HepG2 (cell line): Measurements from ENCODE around the gene CCL2. TPM values are rescaled to one million over a fixed set of nuclear protein-coding genes. Genes with fewer than 3 reads are reported as not detected.

Experiments used
- ATAC-seq: fragments of 200-7000 bp; cut with Tn5 transposase; 3 replicates; pipeline ENCODE4 v1.9.1; 2020; ENCODE audit warnings: mild to moderate bottlenecking, moderate library complexity
- BruUV-seq: library from RNA; stranded (reverse); fragments of 400-500 nt; replicated peaks from 2 replicates; lab custom pipeline; 2021; lab: Mats Ljungman, UMichigan
- CTCF ChIA-PET: fragments of 300-600 bp; formaldehyde crosslinking; extraction: SDS; loops from one replicate; lab custom pipeline; 2021; ENCODE audit warnings: low total read pairs, inconsistent platforms, low intra/inter-chr PET ratio; lab: Yijun Ruan, JAX
- POLR2A ChIA-PET: fragments of 350-600 bp; sonication (Branson Sonifier 250); formaldehyde crosslinking; loops from one replicate; lab custom pipeline; 2020; ENCODE audit warnings: antibody characterized with exemption, inconsistent platforms; lab: Yijun Ruan, JAX
- DNase-seq: peaks from one replicate; pipeline ENCODE4 v3.0.0-alpha.2; 2015; ENCODE audit warnings: low spot score
- FAIRE-seq: peaks from 3 replicates; lab custom pipeline; 2011; peaks lifted over from hg19 to GRCh38; lab: Jason Lieb, UNC
- H2AFZ ChIP-seq: one replicate; pipeline ENCODE4 v1.6.1; 2011; ENCODE audit warnings: low read length, inconsistent platforms
- H3K27ac ChIP-seq: fragments of 300-600 bp; 3 replicates; pipeline ENCODE4 v1.8.0; 2011; ENCODE audit warnings: mixed run types, mild to moderate bottlenecking, mixed read lengths, low read length, inconsistent platforms; ENCODE audit not compliant: insufficient read depth; ENCODE audit errors: extremely low read length
- H3K27me3 ChIP-seq, 2 experiments: fragments of 200-600 bp in 1 of 2; 2 replicates in 1 of 2; 3 replicates in 1 of 2; pipeline versions ENCODE4 v1.6.0 to v1.8.0; 2011; ENCODE audit warnings: low read length in 2 of 2, mild to moderate bottlenecking in 2 of 2, moderate library complexity in 2 of 2, inconsistent platforms in 1 of 2; ENCODE audit not compliant: insufficient read depth in 2 of 2, control insufficient read depth in 1 of 2
- H3K36me3 ChIP-seq, 2 experiments: fragments of 200-600 bp in 1 of 2; replicated peaks in 1 of 2; 2 replicates in 1 of 2; 3 replicates in 1 of 2; pipeline versions ENCODE4 v1.5.1 to v1.8.0; 2011; ENCODE audit warnings: low read length in 2 of 2, inconsistent platforms in 1 of 2; ENCODE audit not compliant: insufficient read depth in 2 of 2, control insufficient read depth in 1 of 2
- H3K4me1 ChIP-seq: 2 replicates; pipeline ENCODE4 v1.5.1; 2012; ENCODE audit warnings: low read length, inconsistent platforms; ENCODE audit not compliant: insufficient read depth
- H3K4me2 ChIP-seq: 2 replicates; pipeline ENCODE4 v1.6.0; 2011; ENCODE audit warnings: low read depth, low read length, inconsistent platforms
- H3K4me3 ChIP-seq, 3 experiments: fragments of 200-600 bp in 1 of 3; sonication (generic), shearing (Covaris generic) in 1 of 3; replicated peaks in 1 of 3; 2 replicates each; pipeline ENCODE4 v1.5.1; 2011 to 2016; ENCODE audit warnings: low read length in 3 of 3, inconsistent platforms in 2 of 3, low read depth in 2 of 3, mild to moderate bottlenecking in 2 of 3, control low read depth in 1 of 3, mixed read lengths in 1 of 3; ENCODE audit not compliant: insufficient read depth in 1 of 3
- H3K79me2 ChIP-seq: one replicate; pipeline ENCODE4 v1.6.1; 2011; ENCODE audit warnings: low read length, inconsistent platforms; ENCODE audit not compliant: insufficient read depth
- H3K9ac ChIP-seq: 2 replicates; pipeline ENCODE4 v1.6.0; 2011; ENCODE audit warnings: mild to moderate bottlenecking, low read depth, low read length, inconsistent platforms; ENCODE audit not compliant: insufficient read depth
- H3K9me3 ChIP-seq: 2 replicates; pipeline ENCODE4 v1.5.1; 2012; ENCODE audit warnings: mild to moderate bottlenecking, low read length
- H4K20me1 ChIP-seq: 2 replicates; pipeline ENCODE4 v1.6.0; 2011; ENCODE audit warnings: inconsistent platforms, mild to moderate bottlenecking, low read length, moderate library complexity; ENCODE audit not compliant: insufficient read depth
- FIP1L1 ChIP-seq: fragments of 200-400 bp; formaldehyde crosslinking; IDR thresholded peaks from 2 replicates; pipeline ENCODE4 v1.6.1; 2018; ENCODE audit warnings: low read depth, mild to moderate bottlenecking, low read length, moderate library complexity, borderline replicate concordance; ENCODE audit not compliant: insufficient read depth
- JUND ChIP-seq: sonication (generic); formaldehyde crosslinking; IDR thresholded peaks from 2 replicates; pipeline ENCODE4 v1.8.0; 2022; ENCODE audit warnings: mild to moderate bottlenecking, missing genetic modification reagents
- KLF6 ChIP-seq: IDR thresholded peaks from 2 replicates; pipeline ENCODE4 v1.8.0; 2016; ENCODE audit warnings: missing biosample characterization, missing genetic modification reagents
- NFE2 ChIP-seq: sonication (generic); formaldehyde crosslinking; IDR thresholded peaks from 2 replicates; pipeline ENCODE4 v1.4.0; 2020; ENCODE audit warnings: missing genetic modification reagents
- SIN3A ChIP-seq: IDR thresholded peaks from 2 replicates; pipeline ENCODE4 v1.6.1; 2011; ENCODE audit warnings: low read depth, mild to moderate bottlenecking, control low read depth, low read length, borderline replicate concordance
- ZNF264 ChIP-seq: sonication (generic); formaldehyde crosslinking; IDR thresholded peaks from 2 replicates; pipeline ENCODE4 v1.4.0; 2020; ENCODE audit warnings: missing genetic modification reagents
- ZNF75D ChIP-seq: sonication (generic); formaldehyde crosslinking; IDR thresholded peaks from 2 replicates; pipeline ENCODE4 v1.8.1; 2023; ENCODE audit warnings: missing genetic modification reagents, mild to moderate bottlenecking, borderline replicate concordance
- ZNF766 ChIP-seq: sonication (generic); formaldehyde crosslinking; IDR thresholded peaks from 2 replicates; pipeline ENCODE4 v1.5.0; 2020; ENCODE audit warnings: missing genetic modification reagents, borderline replicate concordance
- ZSCAN31 ChIP-seq: sonication (generic); formaldehyde crosslinking; IDR thresholded peaks from 2 replicates; pipeline ENCODE4 v1.5.0; 2020; ENCODE audit warnings: low read depth, mild to moderate bottlenecking, missing genetic modification reagents
- in situ Hi-C: cut with HindIII; loops from 2 replicates; pipeline ENCODE4 v1.10.0; 2017; ENCODE audit warnings: low pct_unique_long_range_greater_than_20kb; ENCODE audit not compliant: extremely low pct_ligation_motif_present
- intact Hi-C: fragments of 100-400 bp; cut with micrococcal nuclease; formaldehyde crosslinking; loops from one replicate; pipeline ENCODE4 v1.10.0; 2022; ENCODE audit not compliant: unreplicated experiment
- polyA plus RNA-seq, 8 experiments: library from polyadenylated mRNA; depleted of rRNA in 3 of 8; stranded (reverse) in 7 of 8; unstranded in 1 of 8; fragments of >200 nt; fragmentation: Illumina TruSeq in 4 of 8; extraction: Trizol in 4 of 8; gene quantifications; 2 replicates each; pipeline versions ENCODE4 v1.2.1 to v1.2.3, GENCODE V29; 2011 to 2016; ENCODE audit warnings: low read depth in 4 of 8, missing spikeins in 1 of 8, mixed read lengths in 1 of 8; ENCODE audit not compliant: insufficient read depth in 1 of 8
- total RNA-seq, 5 experiments: library from RNA; depleted of rRNA; stranded (reverse); fragments of >200 nt; fragmentation: Illumina TruSeq; extraction: Trizol; gene quantifications; 2 replicates each; pipeline ENCODE4 v1.2.3, GENCODE V29; 2016; ENCODE audit warnings: low read depth in 1 of 5
- TF ChIP-seq, protein P1 (sequence below): IDR thresholded peaks from 2 replicates; pipeline ENCODE4 v1.6.1; 2016; ENCODE audit warnings: mild to moderate bottlenecking
- TF ChIP-seq, protein P2 (sequence below): sonication (generic); formaldehyde crosslinking; IDR thresholded peaks from 2 replicates; pipeline ENCODE4 v1.4.0; 2020; ENCODE audit warnings: missing genetic modification reagents
- TF ChIP-seq, protein P3 (sequence below): sonication (generic); formaldehyde crosslinking; IDR thresholded peaks from 2 replicates; pipeline ENCODE4 v1.5.1; 2020; ENCODE audit warnings: missing genetic modification reagents, mild to moderate bottlenecking, borderline replicate concordance
- TF ChIP-seq, protein P4 (sequence below): sonication (generic); formaldehyde crosslinking; IDR thresholded peaks from 2 replicates; pipeline ENCODE4 v1.5.0; 2020; ENCODE audit warnings: mild to moderate bottlenecking, missing genetic modification reagents

CCL2 gene
- total and polyA plus RNA-seq, 2 of the 13 experiments (the other 11 are each of a cell fraction or from before 2014, with no cell fraction given): not detected

DNA sequence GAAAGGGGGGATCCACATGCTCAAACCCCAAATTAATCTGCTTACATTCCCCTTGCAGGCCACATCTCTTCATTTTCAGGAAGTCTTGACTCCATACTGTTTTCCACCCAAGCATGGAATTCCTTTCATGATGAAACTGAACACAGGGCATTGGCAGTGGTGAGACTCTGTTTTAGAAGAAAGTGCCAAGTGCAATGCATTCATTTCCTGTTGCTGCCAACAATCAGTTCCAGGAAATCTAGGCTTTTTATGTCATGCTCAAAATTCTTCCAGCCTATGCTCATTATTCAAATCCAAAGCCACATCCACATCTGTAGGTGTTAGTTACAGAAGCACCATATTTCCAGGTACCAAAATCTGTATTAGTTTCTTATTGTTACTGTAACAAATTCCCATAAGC, 4.1 kb downstream of the CCL2 start:
- no peak overlapping the region for H3K9ac ChIP-seq
- H3K79me2 ChIP-seq: no peaks in the 10 kb centered on the region
- ATAC-seq (no peak), FAIRE-seq (no peak), DNase-seq (no peak)
- TF ChIP-seq ZNF766 (no peak), SIN3A (no peak), FIP1L1 (no peak), ZNF75D (no peak), JUND (CRISPR knock-in tag) (no peak), ZNF264 (CRISPR knock-in tag) (no peak), NFE2 (CRISPR knock-in tag) (no peak), KLF6 (CRISPR knock-in tag) (no peak), ZSCAN31 (CRISPR knock-in tag) (no peak)
- TF ChIP-seq, protein P1, sequence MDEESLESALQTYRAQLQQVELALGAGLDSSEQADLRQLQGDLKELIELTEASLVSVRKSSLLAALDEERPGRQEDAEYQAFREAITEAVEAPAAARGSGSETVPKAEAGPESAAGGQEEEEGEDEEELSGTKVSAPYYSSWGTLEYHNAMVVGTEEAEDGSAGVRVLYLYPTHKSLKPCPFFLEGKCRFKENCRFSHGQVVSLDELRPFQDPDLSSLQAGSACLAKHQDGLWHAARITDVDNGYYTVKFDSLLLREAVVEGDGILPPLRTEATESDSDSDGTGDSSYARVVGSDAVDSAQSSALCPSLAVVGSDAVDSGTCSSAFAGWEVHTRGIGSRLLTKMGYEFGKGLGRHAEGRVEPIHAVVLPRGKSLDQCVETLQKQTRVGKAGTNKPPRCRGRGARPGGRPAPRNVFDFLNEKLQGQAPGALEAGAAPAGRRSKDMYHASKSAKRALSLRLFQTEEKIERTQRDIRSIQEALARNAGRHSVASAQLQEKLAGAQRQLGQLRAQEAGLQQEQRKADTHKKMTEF: no peak
- TF ChIP-seq, protein P2, sequence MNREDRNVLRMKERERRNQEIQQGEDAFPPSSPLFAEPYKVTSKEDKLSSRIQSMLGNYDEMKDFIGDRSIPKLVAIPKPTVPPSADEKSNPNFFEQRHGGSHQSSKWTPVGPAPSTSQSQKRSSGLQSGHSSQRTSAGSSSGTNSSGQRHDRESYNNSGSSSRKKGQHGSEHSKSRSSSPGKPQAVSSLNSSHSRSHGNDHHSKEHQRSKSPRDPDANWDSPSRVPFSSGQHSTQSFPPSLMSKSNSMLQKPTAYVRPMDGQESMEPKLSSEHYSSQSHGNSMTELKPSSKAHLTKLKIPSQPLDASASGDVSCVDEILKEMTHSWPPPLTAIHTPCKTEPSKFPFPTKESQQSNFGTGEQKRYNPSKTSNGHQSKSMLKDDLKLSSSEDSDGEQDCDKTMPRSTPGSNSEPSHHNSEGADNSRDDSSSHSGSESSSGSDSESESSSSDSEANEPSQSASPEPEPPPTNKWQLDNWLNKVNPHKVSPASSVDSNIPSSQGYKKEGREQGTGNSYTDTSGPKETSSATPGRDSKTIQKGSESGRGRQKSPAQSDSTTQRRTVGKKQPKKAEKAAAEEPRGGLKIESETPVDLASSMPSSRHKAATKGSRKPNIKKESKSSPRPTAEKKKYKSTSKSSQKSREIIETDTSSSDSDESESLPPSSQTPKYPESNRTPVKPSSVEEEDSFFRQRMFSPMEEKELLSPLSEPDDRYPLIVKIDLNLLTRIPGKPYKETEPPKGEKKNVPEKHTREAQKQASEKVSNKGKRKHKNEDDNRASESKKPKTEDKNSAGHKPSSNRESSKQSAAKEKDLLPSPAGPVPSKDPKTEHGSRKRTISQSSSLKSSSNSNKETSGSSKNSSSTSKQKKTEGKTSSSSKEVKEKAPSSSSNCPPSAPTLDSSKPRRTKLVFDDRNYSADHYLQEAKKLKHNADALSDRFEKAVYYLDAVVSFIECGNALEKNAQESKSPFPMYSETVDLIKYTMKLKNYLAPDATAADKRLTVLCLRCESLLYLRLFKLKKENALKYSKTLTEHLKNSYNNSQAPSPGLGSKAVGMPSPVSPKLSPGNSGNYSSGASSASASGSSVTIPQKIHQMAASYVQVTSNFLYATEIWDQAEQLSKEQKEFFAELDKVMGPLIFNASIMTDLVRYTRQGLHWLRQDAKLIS (CRISPR knock-in tag): no peak
- TF ChIP-seq, protein P3, sequence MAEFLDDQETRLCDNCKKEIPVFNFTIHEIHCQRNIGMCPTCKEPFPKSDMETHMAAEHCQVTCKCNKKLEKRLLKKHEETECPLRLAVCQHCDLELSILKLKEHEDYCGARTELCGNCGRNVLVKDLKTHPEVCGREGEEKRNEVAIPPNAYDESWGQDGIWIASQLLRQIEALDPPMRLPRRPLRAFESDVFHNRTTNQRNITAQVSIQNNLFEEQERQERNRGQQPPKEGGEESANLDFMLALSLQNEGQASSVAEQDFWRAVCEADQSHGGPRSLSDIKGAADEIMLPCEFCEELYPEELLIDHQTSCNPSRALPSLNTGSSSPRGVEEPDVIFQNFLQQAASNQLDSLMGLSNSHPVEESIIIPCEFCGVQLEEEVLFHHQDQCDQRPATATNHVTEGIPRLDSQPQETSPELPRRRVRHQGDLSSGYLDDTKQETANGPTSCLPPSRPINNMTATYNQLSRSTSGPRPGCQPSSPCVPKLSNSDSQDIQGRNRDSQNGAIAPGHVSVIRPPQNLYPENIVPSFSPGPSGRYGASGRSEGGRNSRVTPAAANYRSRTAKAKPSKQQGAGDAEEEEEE (CRISPR knock-in tag): no peak
- TF ChIP-seq, protein P4, sequence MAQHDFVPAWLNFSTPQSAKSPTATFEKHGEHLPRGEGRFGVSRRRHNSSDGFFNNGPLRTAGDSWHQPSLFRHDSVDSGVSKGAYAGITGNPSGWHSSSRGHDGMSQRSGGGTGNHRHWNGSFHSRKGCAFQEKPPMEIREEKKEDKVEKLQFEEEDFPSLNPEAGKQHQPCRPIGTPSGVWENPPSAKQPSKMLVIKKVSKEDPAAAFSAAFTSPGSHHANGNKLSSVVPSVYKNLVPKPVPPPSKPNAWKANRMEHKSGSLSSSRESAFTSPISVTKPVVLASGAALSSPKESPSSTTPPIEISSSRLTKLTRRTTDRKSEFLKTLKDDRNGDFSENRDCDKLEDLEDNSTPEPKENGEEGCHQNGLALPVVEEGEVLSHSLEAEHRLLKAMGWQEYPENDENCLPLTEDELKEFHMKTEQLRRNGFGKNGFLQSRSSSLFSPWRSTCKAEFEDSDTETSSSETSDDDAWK (CRISPR knock-in tag): no peak
- ChIA-PET POLR2A (no interaction called here), CTCF (no interaction called here)
- no peaks in the 10 kb centered on the region for H3K9me3 ChIP-seq
- H3K4me1 ChIP-seq: no peaks in the 10 kb centered on the region
- no peaks in the 10 kb centered on the region for H3K36me3 ChIP-seq
- H2AFZ ChIP-seq: no peak overlapping the region
- BruUV-seq: no TSS peak
- intact Hi-C loops: no loop called here
- H3K4me2 ChIP-seq: no peak overlapping the region
- no peak overlapping the region for H3K27ac ChIP-seq
- no peaks in the 10 kb centered on the region for H3K27me3 ChIP-seq
- H3K4me3 ChIP-seq: no peak overlapping the region
- in situ Hi-C loops: no loop called here
- no peaks in the 10 kb centered on the region for H4K20me1 ChIP-seq
